Mucosa of descending colon (tissue), 3 donors: Measurements from ENCODE around the gene RNF123. TPM values are rescaled to one million over a fixed set of nuclear protein-coding genes. Genes with fewer than 3 reads are reported as not detected.

Experiments
- ATAC-seq: fragments of 200-7000 bp; cut with Tn5 transposase; one replicate; pipeline ENCODE4 v1.9.1; 2020; ENCODE audit warnings: mild to moderate bottlenecking, moderate library complexity
- DNase-seq, 3 donors: peaks; one replicate each; pipeline ENCODE4 v3.0.0-alpha.2; 2020
- H3K36me3 ChIP-seq: fragments of 200-600 bp; one replicate; pipeline ENCODE4 v1.8.0; 2021; ENCODE audit warnings: low read depth, mild to moderate bottlenecking
- H3K4me1 ChIP-seq: fragments of 200-600 bp; one replicate; pipeline ENCODE4 v1.8.0; 2021; ENCODE audit warnings: low read depth, mild to moderate bottlenecking
- H3K4me3 ChIP-seq: fragments of 200-600 bp; one replicate; pipeline ENCODE4 v1.8.0; 2021; ENCODE audit warnings: mild to moderate bottlenecking
- H3K9me3 ChIP-seq: fragments of 200-600 bp; one replicate; pipeline ENCODE4 v1.8.0; 2021; ENCODE audit warnings: mild to moderate bottlenecking
- intact Hi-C, 2 donors: fragments of 100-400 bp; cut with DNase I in 1 of 2; cut with micrococcal nuclease in 1 of 2; formaldehyde crosslinking; loops; one replicate each; pipeline versions ENCODE4 v1.11.0 to v1.11.1; 2022; cut with DNase I, micrococcal nuclease
- total RNA-seq, 3 donors: library from RNA; stranded (reverse); fragmentation: NEBNext Ultra II Directional in 2 of 3; extraction: Animal tissue kit (Norgen Biotek cat#: 25700) in 2 of 3; gene quantifications; one replicate each; pipeline versions ENCODE4 v1.2.1 to v1.2.4, GENCODE V29; 2021 to 2023
- TF ChIP-seq, protein P1 (sequence below): fragments of 200-600 bp; IDR thresholded peaks from one replicate; pipeline ENCODE4 v1.8.0; 2022; ENCODE audit warnings: antibody characterized with exemption, mild to moderate bottlenecking
- donor health status: DM: no; HTN: no; CAD: no; lungs with moderate emphysema.
- donor health status: DM: no; HTN: no; CAD: no.
- donor health status: DM: no; HTN: yes; CAD: no.

RNF123 gene
- total RNA-seq, 3 donors from 2014 or later = 45.5 to 58.1 (median 51.0) TPM

DNA sequence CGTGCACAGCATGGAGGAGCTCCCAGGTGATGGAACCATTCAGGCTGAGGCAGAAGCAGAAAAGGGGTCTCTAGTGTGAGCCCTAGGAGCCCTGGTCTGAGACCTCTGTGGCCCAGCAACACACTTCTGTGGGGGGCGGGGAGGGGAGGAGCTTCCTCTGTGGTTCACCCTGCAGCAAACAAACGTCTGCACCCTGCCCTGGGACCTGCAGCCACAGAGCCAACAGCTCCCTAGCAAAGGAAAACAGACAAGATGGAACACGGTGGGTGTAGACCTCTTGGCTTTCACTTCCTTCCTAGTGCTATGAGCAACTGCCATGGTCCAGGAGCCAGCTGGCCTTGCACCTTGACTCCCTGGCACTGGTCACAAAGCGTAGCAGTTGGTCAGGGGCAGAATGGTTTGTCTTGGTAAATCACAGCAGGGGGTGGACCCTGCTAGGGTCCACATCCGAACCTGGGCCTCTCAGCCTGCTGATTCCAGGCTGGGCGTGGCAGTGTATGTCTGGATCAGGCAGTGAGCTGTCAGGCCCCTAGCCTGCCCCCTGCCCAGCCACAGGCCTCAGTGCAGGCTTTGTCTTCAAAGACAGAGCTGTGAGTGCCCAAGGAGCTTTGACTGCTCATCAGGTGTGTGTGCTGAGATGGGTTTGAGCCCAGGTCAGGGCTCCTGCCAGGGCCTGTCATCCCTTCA is 23.4 kb downstream of the RNF123 start:
- Histone ChIP-seq H3K4me3 (no peak overlapping the region), H3K9me3 (no peaks in the 10 kb centered on the region), H3K4me1 (no peaks in the 10 kb centered on the region), H3K36me3 (no peaks in the 10 kb centered on the region)
- intact Hi-C loops = no loop called here
- TF ChIP-seq, protein P1, sequence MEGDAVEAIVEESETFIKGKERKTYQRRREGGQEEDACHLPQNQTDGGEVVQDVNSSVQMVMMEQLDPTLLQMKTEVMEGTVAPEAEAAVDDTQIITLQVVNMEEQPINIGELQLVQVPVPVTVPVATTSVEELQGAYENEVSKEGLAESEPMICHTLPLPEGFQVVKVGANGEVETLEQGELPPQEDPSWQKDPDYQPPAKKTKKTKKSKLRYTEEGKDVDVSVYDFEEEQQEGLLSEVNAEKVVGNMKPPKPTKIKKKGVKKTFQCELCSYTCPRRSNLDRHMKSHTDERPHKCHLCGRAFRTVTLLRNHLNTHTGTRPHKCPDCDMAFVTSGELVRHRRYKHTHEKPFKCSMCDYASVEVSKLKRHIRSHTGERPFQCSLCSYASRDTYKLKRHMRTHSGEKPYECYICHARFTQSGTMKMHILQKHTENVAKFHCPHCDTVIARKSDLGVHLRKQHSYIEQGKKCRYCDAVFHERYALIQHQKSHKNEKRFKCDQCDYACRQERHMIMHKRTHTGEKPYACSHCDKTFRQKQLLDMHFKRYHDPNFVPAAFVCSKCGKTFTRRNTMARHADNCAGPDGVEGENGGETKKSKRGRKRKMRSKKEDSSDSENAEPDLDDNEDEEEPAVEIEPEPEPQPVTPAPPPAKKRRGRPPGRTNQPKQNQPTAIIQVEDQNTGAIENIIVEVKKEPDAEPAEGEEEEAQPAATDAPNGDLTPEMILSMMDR = no peak
- DNase-seq (no peak), ATAC-seq (no peak)

GRCh38 chr3:49713336-49714105 is 24.2 kb downstream of the RNF123 start:
- H3K4me3 ChIP-seq = no peak overlapping the region
- ATAC-seq (no peak), DNase-seq (no peak)
- TF ChIP-seq, protein P1 = no peak
- intact Hi-C loops = no loop called here
- peaks cover 4% of the 10 kb centered on the region for H3K4me1 ChIP-seq
- H3K9me3 ChIP-seq = no peaks in the 10 kb centered on the region
- no peaks in the 10 kb centered on the region for H3K36me3 ChIP-seq

DNA sequence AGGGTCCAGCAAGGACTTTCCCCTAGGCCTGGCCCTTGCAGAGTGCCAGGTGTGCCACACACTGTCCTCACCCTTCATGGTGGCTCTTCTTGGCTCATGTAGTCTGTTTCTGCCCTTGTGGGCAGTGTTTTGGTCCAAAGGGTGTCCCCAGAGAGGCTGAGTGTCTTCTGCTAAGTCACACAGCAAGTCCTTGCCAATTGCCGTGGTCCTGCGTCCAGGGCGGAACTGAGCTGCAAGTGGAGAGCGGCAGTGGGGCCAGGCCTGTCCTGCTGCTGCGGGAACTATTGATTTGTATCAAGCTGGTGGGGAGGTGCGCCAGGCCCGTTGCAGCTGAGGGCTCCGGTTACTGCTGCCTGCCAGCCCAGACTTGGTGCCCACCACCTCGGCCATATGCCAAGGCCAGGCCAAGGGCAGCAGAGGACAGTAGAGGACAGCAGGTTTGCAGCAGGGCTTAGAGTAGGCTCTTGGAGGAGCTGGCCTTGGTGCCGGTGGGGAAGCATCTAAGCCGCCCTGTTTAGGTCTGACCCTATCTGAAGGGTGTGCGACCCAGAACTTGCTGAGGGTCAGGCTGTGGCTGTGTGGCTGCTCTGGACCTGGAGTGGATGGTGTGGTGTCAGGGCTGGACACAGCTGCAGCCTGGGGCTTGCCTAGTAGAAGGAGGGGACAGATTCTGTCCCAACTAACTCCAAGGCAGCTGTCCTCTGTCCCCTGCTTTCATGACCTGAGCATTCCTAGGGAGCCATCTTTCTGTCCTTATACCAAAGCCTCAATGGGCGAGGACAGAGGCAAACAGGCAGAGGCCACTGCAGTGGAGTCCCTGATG is 25.6 kb downstream of the RNF123 start:
- Histone ChIP-seq H3K36me3 (no peaks in the 10 kb centered on the region), H3K4me1 (peaks cover 15% of the 10 kb centered on the region), H3K9me3 (no peaks in the 10 kb centered on the region), H3K4me3 (no peak overlapping the region)
- DNase-seq (no peak), ATAC-seq (no peak)
- TF ChIP-seq, protein P1 = no peak
- intact Hi-C loops = no loop called here

DNA sequence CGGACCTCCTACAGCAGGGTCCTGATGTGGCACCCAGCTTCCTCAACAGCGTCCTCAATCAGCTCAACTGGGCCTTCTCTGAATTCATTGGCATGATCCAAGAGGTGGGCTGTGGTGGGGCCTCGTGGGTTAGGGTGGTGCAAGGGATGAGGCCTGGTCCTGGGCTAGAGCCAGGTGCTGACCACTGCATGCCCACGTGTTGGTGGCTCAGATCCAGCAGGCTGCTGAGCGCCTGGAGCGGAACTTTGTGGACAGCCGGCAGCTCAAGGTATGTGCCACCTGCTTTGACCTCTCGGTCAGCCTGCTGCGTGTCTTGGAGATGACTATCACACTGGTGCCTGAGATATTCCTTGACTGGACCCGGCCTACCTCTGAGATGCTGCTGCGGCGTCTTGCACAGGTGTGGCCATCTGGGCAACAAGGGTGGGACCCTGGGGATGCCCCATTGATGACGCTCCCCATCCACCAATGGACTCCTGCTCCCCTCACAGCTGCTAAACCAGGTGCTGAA is 26.3 kb downstream of the RNF123 start:
- Histone ChIP-seq H3K4me1 (peaks cover 19% of the 10 kb centered on the region), H3K36me3 (no peaks in the 10 kb centered on the region), H3K9me3 (no peaks in the 10 kb centered on the region), H3K4me3 (no peak overlapping the region)
- intact Hi-C loops = no loop called here
- no peak for ATAC-seq
- DNase-seq = no peak
- TF ChIP-seq, protein P1 = no peak

DNA sequence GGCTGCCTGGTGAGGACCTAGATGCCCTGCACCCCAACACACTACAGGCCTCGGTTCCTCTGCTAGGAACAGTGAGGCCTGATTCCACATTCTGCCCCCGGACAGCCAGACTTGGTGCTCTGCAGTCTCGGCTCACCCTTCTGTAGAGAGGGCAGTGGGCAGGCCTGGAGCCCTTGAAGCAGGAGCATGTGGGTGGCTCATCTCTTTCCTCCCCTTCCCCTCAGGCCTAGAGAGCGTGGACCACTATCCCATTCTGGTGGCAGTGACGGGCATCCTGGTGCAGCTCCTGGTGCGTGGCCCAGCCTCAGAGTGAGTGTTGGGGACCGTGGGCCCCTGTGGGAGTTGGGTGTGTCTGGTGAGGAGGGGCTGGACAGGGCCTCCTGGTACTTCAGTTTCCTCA is 26.8 kb downstream of the RNF123 start:
- H3K4me1 ChIP-seq = peaks cover 19% of the 10 kb centered on the region
- no peak for ATAC-seq
- no peaks in the 10 kb centered on the region for H3K36me3 ChIP-seq
- no peak for DNase-seq
- intact Hi-C loops = no loop called here
- TF ChIP-seq, protein P1 = no peak
- no peaks in the 10 kb centered on the region for H3K9me3 ChIP-seq
- no peak overlapping the region for H3K4me3 ChIP-seq
